HEK293T (cell line): ENCODE results near the gene CASZ1.

Source experiments
- BHLHE40 ChIP-seq: fragments of 450-650 bp; IDR thresholded peaks from 2 replicates; pipeline ENCODE4 v1.6.1; 2016; ENCODE audit warnings: mild to moderate bottlenecking, moderate library complexity, borderline replicate concordance
- SUZ12 ChIP-seq: fragments of 450-650 bp; IDR thresholded peaks from 2 replicates; pipeline ENCODE4 v1.6.1; 2016; ENCODE audit warnings: mild to moderate bottlenecking

- TF ChIP-seq SUZ12 (no peak), BHLHE40 (no peak)
Measured at GRCh38 chr1:10819198-10819901, 22.9 kb upstream of the CASZ1 start.
